Tibial artery (tissue), 4 donors: ENCODE results near the gene KCNT1.

Source experiments
- DNase-seq, 2 donors: peaks; one replicate each; pipeline ENCODE4 v3.0.0-alpha.2; 2019
- H3K27ac ChIP-seq, 2 donors: fragments of 200-600 bp; sonication (generic) in 1 of 2; 1 replicate in 1 of 2; 2 replicates in 1 of 2; pipeline ENCODE4 v1.5.1; 2018 to 2019; ENCODE audit warnings: mild to moderate bottlenecking in 1 of 2
- H3K27me3 ChIP-seq, 2 donors: fragments of 200-600 bp; sonication (generic) in 1 of 2; one replicate each; pipeline versions ENCODE4 v1.5.1 to v1.6.0; 2016 to 2019
- H3K36me3 ChIP-seq, 3 donors: fragments of 200-600 bp; sonication (generic) in 2 of 3; one replicate each; pipeline ENCODE4 v1.5.1; 2016 to 2019; ENCODE audit warnings: mild to moderate bottlenecking in 2 of 3
- H3K4me1 ChIP-seq, 4 donors: fragments of 200-600 bp; sonication (generic) in 2 of 4; 1 replicate in 3 of 4; 2 replicates in 1 of 4; pipeline ENCODE4 v1.5.1; 2016 to 2019
- H3K4me3 ChIP-seq, 2 donors: fragments of 200-600 bp; sonication (generic) in 1 of 2; 1 replicate in 1 of 2; 2 replicates in 1 of 2; pipeline ENCODE4 v1.5.1; 2018 to 2019; ENCODE audit warnings: mild to moderate bottlenecking in 2 of 2
- H3K9me3 ChIP-seq, 3 donors: fragments of 200-600 bp; sonication (generic) in 1 of 3; one replicate each; pipeline ENCODE4 v1.5.1; 2016 to 2019
- CTCF ChIP-seq, 2 experiments: fragments of 200-600 bp in 1 of 2; fragments of 450-650 bp in 1 of 2; IDR thresholded peaks; one replicate each; pipeline ENCODE4 v1.5.1; 2017 to 2019; ENCODE audit warnings: antibody characterized with exemption in 2 of 2, mild to moderate bottlenecking in 1 of 2, moderate library complexity in 1 of 2
- intact Hi-C: fragments of 100-400 bp; cut with DNase I; formaldehyde crosslinking; loops from one replicate; pipeline ENCODE4 v1.15.0; 2023; ENCODE audit warnings: low total_unique reads

KCNT1 gene

GRCh38 chr9:135815413-135815812 is 113.4 kb downstream of the KCNT1 start:
- H3K27ac ChIP-seq, result no peak overlapping the region
- H3K27me3 ChIP-seq, result no peaks in the 10 kb centered on the region
- peak in 1 of 2 donors; percentile 11 for DNase-seq
- peaks cover 76 to 100% (median 88%) of the 10 kb centered on the region in 3 donors for H3K36me3 ChIP-seq
- no peaks in the 10 kb centered on the region for H3K9me3 ChIP-seq
- no peaks in the 10 kb centered on the region for H3K4me1 ChIP-seq
- no peak for TF ChIP-seq CTCF (IDR thresholded peaks at IDR 0.05)
- intact Hi-C loops, result no loop called here
- no peak overlapping the region for H3K4me3 ChIP-seq

GRCh38 chr9:135815830-135816650 is 114.1 kb downstream of the KCNT1 start:
- Histone ChIP-seq H3K4me1 (no peaks in the 10 kb centered on the region), H3K27me3 (no peaks in the 10 kb centered on the region), H3K36me3 (peaks cover 77 to 100% (median 90%) of the 10 kb centered on the region in 3 donors), H3K4me3 (no peak overlapping the region), H3K27ac (no peak overlapping the region), H3K9me3 (no peaks in the 10 kb centered on the region)
- intact Hi-C loops, result no loop called here
- DNase-seq, result peak in 1 of 2 donors; percentile 32
- TF ChIP-seq CTCF (IDR thresholded peaks at IDR 0.05), result no peak

- Histone ChIP-seq H3K27me3 (no peaks in the 10 kb centered on the region), H3K36me3 (peaks cover 77 to 100% (median 90%) of the 10 kb centered on the region in 3 donors), H3K9me3 (no peaks in the 10 kb centered on the region), H3K4me1 (no peaks in the 10 kb centered on the region), H3K4me3 (no peak overlapping the region), H3K27ac (no peak overlapping the region)
- DNase-seq, result peak in 1 of 2 donors; percentile 23
- no peak for TF ChIP-seq CTCF (IDR thresholded peaks at IDR 0.05)
- intact Hi-C loops, result no loop called here
Observed at GRCh38 chr9:135816651-135816970, 114.6 kb downstream of the KCNT1 start.

- Histone ChIP-seq H3K27me3 (no peaks in the 10 kb centered on the region), H3K36me3 (peaks cover 89 to 100% (median 96%) of the 10 kb centered on the region in 3 donors), H3K27ac (no peak overlapping the region), H3K9me3 (no peaks in the 10 kb centered on the region), H3K4me3 (no peak overlapping the region), H3K4me1 (no peaks in the 10 kb centered on the region)
- TF ChIP-seq CTCF (IDR thresholded peaks at IDR 0.05), result no peak
- intact Hi-C loops, result no loop called here
- DNase-seq, result peak in 1 of 2 donors; percentile 58
Observed at GRCh38 chr9:135817951-135818717, 116.1 kb downstream of the KCNT1 start.

- no peak for TF ChIP-seq CTCF (IDR thresholded peaks at IDR 0.05)
- Histone ChIP-seq H3K27me3 (no peaks in the 10 kb centered on the region), H3K36me3 (peaks cover 96 to 100% (median 97%) of the 10 kb centered on the region in 3 donors), H3K27ac (no peak overlapping the region), H3K9me3 (no peaks in the 10 kb centered on the region), H3K4me1 (no peaks in the 10 kb centered on the region), H3K4me3 (no peak overlapping the region)
- peak in 1 of 2 donors; percentile 31 for DNase-seq
- intact Hi-C loops, result no loop called here
Observed at GRCh38 chr9:135818718-135819475, 116.9 kb downstream of the KCNT1 start.
